Natural killer cell (primary cell): ENCODE data around the gene CDC26. TPM values are rescaled to one million over a fixed set of nuclear protein-coding genes. Genes with fewer than 3 reads are reported as not detected.

Source experiments
- ATAC-seq, 3 donors: fragments of 150-1000 bp in 2 of 3; fragments of 200-7000 bp in 1 of 3; cut with Tn5 transposase; 1 replicate in 1 of 3; 2 replicates in 2 of 3; pipeline ENCODE4 v1.10.0; 2021; ENCODE audit warnings: mild to moderate bottlenecking in 2 of 3, moderate library complexity in 2 of 3
- DNase-seq, 2 donors: peaks; one replicate each; pipeline versions ENCODE4 v3.0.0 to v3.0.0-alpha.2; 2013 to 2021; ENCODE audit warnings: mixed read lengths in 1 of 2
- H3K27ac ChIP-seq: one replicate; pipeline ENCODE4 v1.5.1; 2013; ENCODE audit warnings: mild to moderate bottlenecking, low read length
- H3K27me3 ChIP-seq: one replicate; pipeline ENCODE4 v1.6.1; 2013; ENCODE audit warnings: low read length; ENCODE audit not compliant: control insufficient read depth, insufficient read depth
- H3K36me3 ChIP-seq: one replicate; pipeline ENCODE4 v1.6.1; 2013; ENCODE audit warnings: low read length; ENCODE audit not compliant: control insufficient read depth, insufficient read depth
- H3K4me1 ChIP-seq: one replicate; pipeline ENCODE4 v1.6.1; 2013; ENCODE audit warnings: low read length; ENCODE audit not compliant: control insufficient read depth, insufficient read depth
- H3K4me3 ChIP-seq: one replicate; pipeline ENCODE4 v1.5.1; 2013; ENCODE audit warnings: low read length
- H3K9me3 ChIP-seq: one replicate; pipeline ENCODE4 v1.6.1; 2013; ENCODE audit warnings: low read length; ENCODE audit not compliant: control insufficient read depth, insufficient read depth
- H3K27ac Mint-ChIP-seq, 2 donors: one replicate each; pipeline ENCODE4 v1.8.0; 2022; ENCODE audit warnings: mild to moderate bottlenecking in 2 of 2, mixed read lengths in 2 of 2, moderate library complexity in 1 of 2
- H3K27me3 Mint-ChIP-seq, 2 donors: one replicate each; pipeline ENCODE4 v1.8.0; 2022; ENCODE audit warnings: low read depth in 2 of 2, mixed read lengths in 2 of 2
- H3K36me3 Mint-ChIP-seq: one replicate; pipeline ENCODE4 v1.8.0; 2022; ENCODE audit warnings: mixed read lengths
- H3K4me1 Mint-ChIP-seq, 2 donors: one replicate each; pipeline ENCODE4 v1.8.0; 2022; ENCODE audit warnings: mixed read lengths in 2 of 2
- H3K4me3 Mint-ChIP-seq: one replicate; pipeline ENCODE4 v1.8.0; 2022; ENCODE audit warnings: mild to moderate bottlenecking, moderate library complexity, mixed read lengths
- H3K9me3 Mint-ChIP-seq, 2 donors: one replicate each; pipeline ENCODE4 v1.8.0; 2022; ENCODE audit warnings: mixed read lengths in 2 of 2
- WGBS: methylation state at CpG from one replicate; pipeline ENCODE4 v1.1.7; 2013; ENCODE audit warnings: missing lambda C conversion rate; ENCODE audit not compliant: insufficient coverage; 5-methylcytosine and 5-hydroxymethylcytosine counted together
- intact Hi-C: fragments of 100-400 bp; cut with micrococcal nuclease; formaldehyde crosslinking; loops from one replicate; pipeline ENCODE4 v1.14.2; 2022
- total RNA-seq, 4 donors: library from RNA; stranded (reverse); fragments of 120-200 nt in 1 of 4; gene quantifications; one replicate each; pipeline versions ENCODE4 v1.2.3 to v1.2.4, GENCODE V29; 2013 to 2022
- TF ChIP-seq, protein P1 (sequence below): fragments of 200-600 bp; IDR thresholded peaks from one replicate; pipeline ENCODE4 v1.8.0; 2022; ENCODE audit warnings: antibody characterized with exemption

Gene CDC26
- total RNA-seq, 3 donors from 2014 or later (not counting 1 experiment from before 2014, with no cell fraction given), result 16.8 to 24.8 (median 21.5) TPM

DNA sequence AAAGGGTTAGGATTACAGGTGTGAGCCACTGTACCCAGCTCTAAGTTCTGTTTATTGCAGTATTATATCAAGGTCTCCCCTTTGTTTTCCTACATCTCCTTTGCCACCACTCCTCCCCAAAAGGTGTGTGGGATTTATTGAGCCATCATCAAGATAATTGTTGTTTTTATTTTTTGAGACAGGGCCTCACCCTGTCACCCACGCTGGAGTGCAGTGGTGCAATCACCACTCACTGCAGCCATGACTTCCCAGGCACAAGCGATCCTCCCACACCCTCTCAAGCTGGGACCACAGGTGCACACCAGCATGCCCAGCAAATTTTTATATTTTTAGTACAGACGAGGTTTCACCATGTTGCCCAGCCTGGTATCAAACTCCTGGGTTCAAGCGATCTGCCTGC lies 29.5 kb downstream of the CDC26 start:
- Histone ChIP-seq H3K27ac (no peak overlapping the region), H3K9me3 (no peaks in the 10 kb centered on the region), H3K4me3 (no peak overlapping the region), H3K27me3 (no peaks in the 10 kb centered on the region), H3K36me3 (no peaks in the 10 kb centered on the region), H3K4me1 (no peaks in the 10 kb centered on the region)
- Mint-ChIP-seq H3K4me3 (no peak overlapping the region), H3K4me1 (no peaks in the 10 kb centered on the region), H3K27me3 (no peaks in the 10 kb centered on the region), H3K27ac (no peak overlapping the region), H3K9me3 (no peaks in the 10 kb centered on the region), H3K36me3 (no peaks in the 10 kb centered on the region)
- intact Hi-C loops, result no loop called here
- WGBS, result 85% methylated on average over 4 of the region's 4 CpGs
- TF ChIP-seq, protein P1, sequence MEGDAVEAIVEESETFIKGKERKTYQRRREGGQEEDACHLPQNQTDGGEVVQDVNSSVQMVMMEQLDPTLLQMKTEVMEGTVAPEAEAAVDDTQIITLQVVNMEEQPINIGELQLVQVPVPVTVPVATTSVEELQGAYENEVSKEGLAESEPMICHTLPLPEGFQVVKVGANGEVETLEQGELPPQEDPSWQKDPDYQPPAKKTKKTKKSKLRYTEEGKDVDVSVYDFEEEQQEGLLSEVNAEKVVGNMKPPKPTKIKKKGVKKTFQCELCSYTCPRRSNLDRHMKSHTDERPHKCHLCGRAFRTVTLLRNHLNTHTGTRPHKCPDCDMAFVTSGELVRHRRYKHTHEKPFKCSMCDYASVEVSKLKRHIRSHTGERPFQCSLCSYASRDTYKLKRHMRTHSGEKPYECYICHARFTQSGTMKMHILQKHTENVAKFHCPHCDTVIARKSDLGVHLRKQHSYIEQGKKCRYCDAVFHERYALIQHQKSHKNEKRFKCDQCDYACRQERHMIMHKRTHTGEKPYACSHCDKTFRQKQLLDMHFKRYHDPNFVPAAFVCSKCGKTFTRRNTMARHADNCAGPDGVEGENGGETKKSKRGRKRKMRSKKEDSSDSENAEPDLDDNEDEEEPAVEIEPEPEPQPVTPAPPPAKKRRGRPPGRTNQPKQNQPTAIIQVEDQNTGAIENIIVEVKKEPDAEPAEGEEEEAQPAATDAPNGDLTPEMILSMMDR, result no peak
- ATAC-seq, result no peak
- DNase-seq, result no peak

DNA sequence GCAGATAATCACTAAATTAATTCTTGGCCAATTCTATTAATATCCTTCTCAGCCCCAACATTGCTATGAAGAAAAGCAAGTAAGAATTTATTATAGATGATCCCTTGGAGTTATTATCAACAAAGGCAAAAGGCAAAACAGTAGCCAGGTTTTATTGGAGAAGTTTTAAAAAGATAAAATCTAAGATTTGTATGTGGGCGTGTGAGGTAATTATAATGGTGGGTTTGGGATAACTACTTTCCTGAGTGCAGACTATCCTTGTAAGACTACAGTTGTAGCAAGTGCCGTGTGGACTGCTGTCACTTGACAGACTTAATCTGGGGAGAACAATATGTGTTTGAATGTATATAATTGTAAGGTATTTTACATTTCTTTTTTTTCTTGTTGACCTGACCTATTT lies 30.8 kb downstream of the CDC26 start:
- Histone ChIP-seq H3K36me3 (no peaks in the 10 kb centered on the region), H3K27ac (no peak overlapping the region), H3K9me3 (no peaks in the 10 kb centered on the region), H3K4me3 (no peak overlapping the region), H3K4me1 (no peaks in the 10 kb centered on the region), H3K27me3 (no peaks in the 10 kb centered on the region)
- DNase-seq (no peak), ATAC-seq (no peak)
- Mint-ChIP-seq H3K4me1 (no peaks in the 10 kb centered on the region), H3K27ac (no peak overlapping the region), H3K9me3 (no peaks in the 10 kb centered on the region), H3K36me3 (no peaks in the 10 kb centered on the region), H3K4me3 (no peak overlapping the region), H3K27me3 (no peaks in the 10 kb centered on the region)
- WGBS, result 100% methylated on average over 2 of the region's 2 CpGs
- TF ChIP-seq, protein P1, result no peak
- intact Hi-C loops, result no loop called here

GRCh38 chr9:113241161-113241560 lies 34.2 kb downstream of the CDC26 start:
- H3K27me3 Mint-ChIP-seq, result no peaks in the 10 kb centered on the region
- H3K36me3 ChIP-seq, result no peaks in the 10 kb centered on the region
- intact Hi-C loops, result no loop called here
- no peak overlapping the region for H3K27ac ChIP-seq
- H3K27me3 ChIP-seq, result no peaks in the 10 kb centered on the region
- ATAC-seq (no peak), DNase-seq (no peak)
- H3K4me1 Mint-ChIP-seq, result no peaks in the 10 kb centered on the region
- H3K4me3 Mint-ChIP-seq, result no peak overlapping the region
- H3K9me3 ChIP-seq, result no peaks in the 10 kb centered on the region
- no peak overlapping the region for H3K27ac Mint-ChIP-seq
- TF ChIP-seq, protein P1, result no peak
- WGBS, result 100% methylated on average over 2 of the region's 2 CpGs
- no peaks in the 10 kb centered on the region for H3K9me3 Mint-ChIP-seq
- no peaks in the 10 kb centered on the region for H3K4me1 ChIP-seq
- H3K4me3 ChIP-seq, result no peak overlapping the region
- H3K36me3 Mint-ChIP-seq, result no peaks in the 10 kb centered on the region

DNA sequence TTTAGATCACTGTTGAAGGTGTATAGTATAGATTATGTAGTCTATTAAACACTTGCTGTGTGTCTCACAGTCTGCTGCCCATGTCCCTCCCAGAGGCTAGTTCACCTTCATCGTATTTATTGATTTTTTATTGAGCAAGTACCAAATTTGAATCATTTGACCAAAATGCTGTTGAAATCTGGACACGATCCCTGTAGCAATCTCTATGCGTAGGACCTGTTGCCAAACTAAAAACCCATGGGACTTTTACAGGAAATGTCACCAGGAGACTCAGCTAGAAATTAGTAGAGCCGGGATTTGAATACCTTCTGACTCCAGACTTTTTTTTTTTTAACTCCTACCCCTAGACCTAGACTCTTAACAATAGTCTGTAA lies 36.5 kb downstream of the CDC26 start:
- ATAC-seq (no peak), DNase-seq (no peak)
- Mint-ChIP-seq H3K4me3 (no peak overlapping the region), H3K27ac (no peak overlapping the region), H3K36me3 (no peaks in the 10 kb centered on the region), H3K9me3 (no peaks in the 10 kb centered on the region), H3K4me1 (peaks cover 0 to 2% of the 10 kb centered on the region in 2 donors), H3K27me3 (no peaks in the 10 kb centered on the region)
- Histone ChIP-seq H3K4me3 (no peak overlapping the region), H3K36me3 (no peaks in the 10 kb centered on the region), H3K4me1 (no peaks in the 10 kb centered on the region), H3K9me3 (no peaks in the 10 kb centered on the region), H3K27me3 (no peaks in the 10 kb centered on the region), H3K27ac (no peak overlapping the region)
- intact Hi-C loops, result no loop called here
- 88% methylated on average over 4 of the region's 4 CpGs for WGBS
- TF ChIP-seq, protein P1, result no peak
